Stimulated activated CD4-positive, alpha-beta T cell treated with anti-CD3 and anti-CD28 coated beads, Interleukin-4, amount 100 ng/mL, for 24 hours (primary cell): Measurements from ENCODE around the gene SMARCD2.
"Not testable (repeated sequence)": the region's sequence is repeated elsewhere in the genome, so short reads cannot be mapped to it uniquely, and the experiment has no call there.

Experiments used
- DNase-seq: peaks from one replicate; pipeline ENCODE4 v3.0.0-alpha.2; 2020

SMARCD2 gene

DNA sequence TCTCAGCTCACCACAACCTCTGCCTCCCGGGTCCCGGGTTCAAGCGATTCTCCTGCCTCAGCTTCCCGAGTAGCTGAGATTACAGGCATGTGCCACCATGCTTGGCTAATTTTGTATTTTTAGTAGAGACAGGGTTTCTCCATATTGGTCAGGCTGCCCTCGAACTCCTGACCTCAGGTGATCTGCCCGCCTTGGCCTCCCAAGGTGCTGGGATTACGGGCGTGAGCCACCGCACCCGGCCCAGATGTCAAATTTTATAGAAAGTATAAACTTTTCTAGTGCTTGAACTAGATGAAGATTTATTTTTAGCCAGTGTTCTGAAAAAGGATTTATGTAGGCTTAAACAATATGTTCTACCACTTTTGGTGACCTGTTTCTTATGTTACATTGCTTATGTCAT lies 46.1 kb downstream of the SMARCD2 start:
- DNase-seq, result not testable (repeated sequence)

GRCh38 chr17:63792055-63792729 lies 50.3 kb downstream of the SMARCD2 start:
- DNase-seq, result no peak

DNA sequence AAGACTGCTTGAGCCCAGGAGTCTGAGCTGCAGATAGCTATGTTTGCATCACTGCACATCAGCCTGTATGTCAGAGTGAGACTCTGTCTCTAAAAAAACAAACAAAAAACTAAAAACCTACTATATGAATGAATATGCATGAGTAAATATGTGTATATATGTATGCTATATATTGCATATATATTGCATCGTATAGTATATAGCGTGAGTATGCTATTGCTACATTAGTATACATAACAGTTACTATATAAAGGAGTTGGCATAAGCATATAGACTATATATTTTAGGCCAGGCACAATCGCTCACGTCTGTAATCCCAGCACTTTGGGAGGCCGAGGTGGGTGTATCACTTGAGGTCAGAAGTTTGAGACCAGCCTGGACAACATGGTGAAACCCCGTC lies 52.4 kb downstream of the SMARCD2 start:
- no peak for DNase-seq

DNA sequence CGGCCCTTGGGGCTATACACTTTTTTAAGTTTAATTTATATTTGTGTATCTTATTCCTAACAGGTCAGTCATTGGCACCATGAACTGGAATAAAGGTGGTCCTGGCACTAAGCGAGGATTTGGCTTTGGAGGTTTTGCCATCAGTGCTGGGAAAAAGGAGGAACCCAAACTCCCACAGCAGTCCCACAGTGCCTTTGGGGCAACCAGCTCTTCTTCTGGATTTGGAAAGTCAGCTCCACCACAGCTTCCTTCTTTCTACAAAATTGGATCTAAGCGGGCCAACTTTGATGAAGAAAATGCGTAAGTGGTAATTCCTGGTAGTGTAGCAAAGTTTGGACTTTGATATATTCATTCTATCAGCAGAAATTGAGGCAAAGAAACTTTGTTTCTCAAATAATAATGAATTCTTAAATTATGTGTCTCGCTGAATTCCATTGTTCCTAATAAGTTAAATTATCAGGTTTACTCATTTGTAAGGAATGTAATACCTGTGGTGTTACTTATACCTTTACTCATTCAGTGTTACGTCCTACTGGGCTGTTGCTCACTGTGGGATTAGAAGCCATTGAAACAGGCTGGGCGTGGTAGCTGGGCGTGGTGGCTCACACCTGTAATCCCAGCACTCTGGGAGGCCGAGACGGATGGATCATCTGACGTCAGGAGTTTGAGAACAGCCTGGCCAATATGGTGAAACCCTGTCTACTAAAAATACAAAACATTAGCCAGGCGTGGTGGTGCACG lies 55.3 kb downstream of the SMARCD2 start:
- no peak for DNase-seq

DNA sequence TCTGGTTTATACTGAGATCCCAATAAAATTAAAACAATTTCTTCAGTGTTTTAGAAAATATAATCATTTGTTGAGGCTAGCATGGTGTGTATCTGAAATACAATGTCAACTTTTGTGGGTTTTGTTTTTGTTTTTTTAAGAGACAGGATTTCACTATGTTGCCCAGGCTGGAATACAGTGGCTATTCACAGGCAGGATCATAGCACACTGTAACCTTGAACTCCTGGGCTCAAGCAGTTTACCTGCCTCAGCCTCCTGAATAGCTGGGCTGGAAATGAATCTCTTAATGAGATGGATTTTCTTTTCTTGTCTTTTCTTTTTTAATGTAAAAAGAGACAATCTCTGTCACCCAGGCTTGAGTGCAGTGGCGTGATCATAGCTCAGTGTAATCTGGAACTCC lies 56.4 kb downstream of the SMARCD2 start:
- DNase-seq, result no peak

GRCh38 chr17:63785556-63785955 lies 56.9 kb downstream of the SMARCD2 start:
- no peak for DNase-seq

- no peak for DNase-seq
These were observed 59.0 kb downstream of the SMARCD2 start for GRCh38 chr17:63783522-63783921.
